Activated T-cell treated with anti-CD3 and anti-CD28 coated beads for 24 hours (primary cell): ENCODE data around the gene OSGEP.
"Not testable (repeated sequence)": the region's sequence is repeated elsewhere in the genome, so short reads cannot be mapped to it uniquely, and the experiment has no call there.

ENCODE experiments used
- DNase-seq: peaks from one replicate; pipeline ENCODE4 v3.0.0-alpha.2; 2020; ENCODE audit warnings: low read depth

OSGEP gene

DNA sequence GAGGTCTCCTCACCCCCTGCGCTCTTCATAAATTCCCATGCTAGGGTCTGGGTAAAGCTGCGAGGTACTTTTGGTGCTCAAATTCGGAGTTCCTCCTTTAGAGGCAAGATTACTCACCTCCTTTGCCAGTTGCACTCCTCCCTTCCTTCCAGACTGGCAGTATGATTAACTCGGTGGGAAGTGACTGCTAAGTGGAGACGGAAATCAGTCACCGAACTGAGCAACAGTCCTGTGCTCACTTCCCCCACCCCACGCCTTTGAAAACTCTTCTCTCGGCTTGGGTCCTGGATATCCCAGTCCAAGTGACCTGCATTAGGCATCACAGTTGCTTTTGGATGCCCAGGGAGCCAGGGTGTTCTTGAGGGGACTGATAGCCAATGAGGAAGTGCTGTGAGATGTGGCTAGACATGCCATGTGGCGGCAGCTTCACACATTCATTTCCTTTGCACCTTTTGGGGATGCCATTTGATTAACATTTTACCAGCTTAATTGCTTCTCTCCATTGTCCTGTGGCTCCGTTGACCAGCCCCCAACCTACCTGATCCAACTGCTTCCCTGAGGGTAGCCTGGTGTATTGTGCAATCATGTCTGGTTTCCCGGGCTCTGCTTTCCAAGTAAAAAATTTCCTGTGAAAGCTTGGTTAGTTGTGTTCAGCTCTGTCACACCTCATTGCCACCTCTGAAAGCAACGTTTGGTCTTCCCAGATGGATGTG, 15.4 kb upstream of the OSGEP start:
- DNase-seq, result peak; percentile 60

DNA sequence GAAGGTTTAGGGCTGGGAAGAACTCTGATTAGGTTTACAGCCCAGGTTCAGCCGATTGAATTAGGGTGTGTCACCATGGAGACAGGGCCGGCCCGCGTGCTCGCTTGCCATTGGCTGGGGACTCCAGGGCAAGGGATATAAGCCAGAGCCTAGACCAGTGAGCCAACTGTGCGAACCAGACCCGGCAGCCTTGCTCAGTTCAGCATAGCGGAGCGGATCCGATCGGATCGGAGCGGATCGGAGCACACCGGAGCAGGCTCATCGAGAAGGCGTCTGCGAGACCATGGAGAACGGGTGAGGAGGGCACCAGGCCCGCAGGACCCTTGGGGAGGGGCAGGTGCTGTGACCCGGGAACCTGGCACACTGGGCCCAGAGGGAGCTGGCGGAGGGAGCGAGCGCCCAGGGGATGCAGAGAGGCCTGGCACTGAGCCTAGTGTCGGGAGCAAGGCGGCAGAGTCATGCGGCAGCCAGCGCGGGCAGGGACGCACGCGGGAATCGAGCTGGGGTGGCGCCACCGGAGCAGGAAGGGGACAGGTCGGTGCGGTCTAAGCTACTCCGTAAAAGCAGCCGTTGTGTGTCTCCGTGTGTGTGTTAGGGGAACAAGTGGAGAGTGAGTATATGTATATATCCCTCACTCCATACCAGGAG, 14.8 kb upstream of the OSGEP start, which contains the start of gene PNP:
TSS of gene PNP (plus strand) at position 165 of the 648 bp plus-strand sequence. CDS start at position 284, 119 bp downstream.
- peak; percentile 84 for DNase-seq

DNA sequence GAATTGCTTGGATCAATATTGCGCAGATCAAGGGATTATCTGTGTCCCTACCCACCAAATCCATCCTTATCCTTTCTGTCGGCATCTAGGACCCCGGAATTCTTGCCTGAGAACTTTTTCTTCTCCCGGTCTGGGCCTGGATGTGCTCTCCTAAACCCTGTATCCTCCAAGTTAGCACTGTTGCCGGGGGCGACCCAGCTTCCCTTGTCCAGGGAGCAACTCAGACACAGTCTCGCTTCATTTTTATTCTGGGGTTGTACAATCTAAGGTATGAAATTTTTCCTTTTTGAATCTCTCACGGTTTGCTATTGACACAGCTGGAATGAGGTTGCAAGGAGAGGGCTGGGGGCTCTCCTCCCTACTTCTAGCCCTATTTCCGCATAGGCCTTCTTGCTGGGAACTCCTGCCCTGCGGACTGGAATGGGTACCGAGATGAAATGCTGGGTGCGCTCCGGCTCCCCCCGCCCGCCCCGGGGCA, 14.2 kb upstream of the OSGEP start:
- DNase-seq, result no peak

DNA sequence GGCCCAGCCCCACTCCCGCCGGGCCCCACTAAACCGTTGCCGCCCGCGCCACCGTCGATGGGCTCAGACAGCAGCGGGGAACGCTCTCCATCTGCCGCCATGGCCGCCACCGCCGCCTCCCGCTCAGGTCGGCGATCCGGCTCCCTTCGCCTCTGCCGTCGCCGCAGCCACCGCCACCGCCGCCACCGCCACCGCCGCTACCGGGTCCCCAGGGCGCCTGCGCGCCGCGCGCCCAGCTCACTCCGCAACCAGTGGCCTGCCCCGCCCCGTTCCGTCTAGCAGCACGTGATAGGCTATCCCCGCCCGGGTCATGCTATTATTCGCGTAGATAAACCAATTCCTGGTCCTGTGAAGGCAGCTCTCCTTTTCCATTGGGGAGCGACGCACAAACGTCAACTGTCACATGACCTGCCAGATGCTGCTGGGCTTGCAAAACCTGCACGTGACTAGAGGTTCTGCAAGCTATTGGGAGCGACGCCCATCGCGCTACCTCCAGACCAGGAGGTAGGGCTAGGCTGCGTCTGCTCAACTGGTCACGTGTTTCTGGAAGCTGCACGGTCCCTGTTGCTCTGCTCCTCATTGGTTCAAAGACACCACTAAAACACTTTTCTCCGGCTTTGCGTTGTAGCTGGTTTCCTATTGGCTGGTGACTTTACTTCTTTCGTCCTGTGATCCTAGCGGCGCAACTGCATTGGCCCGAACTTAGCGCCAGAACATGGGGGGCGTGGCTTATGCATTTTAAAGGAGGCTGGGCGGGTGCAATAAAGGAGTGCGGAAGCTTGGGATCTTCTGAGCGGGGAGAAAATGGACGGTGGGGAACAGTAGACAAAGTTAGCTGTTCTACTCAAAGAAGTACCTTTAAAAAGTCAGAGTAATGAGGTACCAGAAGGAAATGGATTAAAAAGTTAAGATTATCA, 6.9 kb upstream of the OSGEP start, which contains the start of gene PIP4P1:
TSS of gene PIP4P1 (minus strand) at position 210 of the 917 bp plus-strand sequence. CDS start at position 101, 109 bp downstream.
- DNase-seq, result peak; percentile 98

DNA sequence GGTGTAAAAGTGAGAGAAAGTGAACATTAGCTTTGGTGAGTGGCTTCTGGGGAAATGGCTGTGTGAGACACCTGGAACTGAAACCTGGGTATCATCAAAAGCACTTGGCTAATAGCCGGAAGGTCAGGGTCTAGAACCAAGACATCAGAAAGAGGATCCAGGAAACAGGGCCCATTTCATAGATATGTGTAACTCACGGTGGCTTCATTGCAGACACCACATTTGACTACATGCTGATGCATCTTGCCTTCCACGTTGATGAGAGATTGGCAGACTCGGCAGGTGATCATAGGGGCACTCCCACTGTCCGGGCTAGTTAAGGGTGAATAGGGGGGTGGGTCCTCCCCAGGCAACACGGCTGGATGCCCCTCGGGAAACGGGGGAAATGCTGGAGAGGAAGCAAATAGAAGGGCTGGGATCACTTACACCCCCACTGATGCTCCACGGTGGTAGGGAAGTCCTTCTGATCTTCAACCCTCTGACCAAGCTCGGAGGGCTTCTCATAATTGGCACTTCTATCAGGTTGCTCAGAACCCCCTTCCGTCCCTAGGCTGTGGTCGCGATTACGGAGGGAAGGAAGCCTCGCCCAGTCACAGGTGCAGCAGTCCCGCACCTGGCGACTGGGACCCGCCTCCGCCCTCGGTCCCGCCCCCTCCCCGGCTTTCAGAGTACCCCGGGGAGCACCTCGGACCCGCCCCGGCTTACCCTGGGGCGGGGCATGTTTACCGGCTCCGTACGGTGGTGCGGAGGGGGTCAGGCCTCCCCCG, 6.0 kb upstream of the OSGEP start:
- no peak for DNase-seq

DNA sequence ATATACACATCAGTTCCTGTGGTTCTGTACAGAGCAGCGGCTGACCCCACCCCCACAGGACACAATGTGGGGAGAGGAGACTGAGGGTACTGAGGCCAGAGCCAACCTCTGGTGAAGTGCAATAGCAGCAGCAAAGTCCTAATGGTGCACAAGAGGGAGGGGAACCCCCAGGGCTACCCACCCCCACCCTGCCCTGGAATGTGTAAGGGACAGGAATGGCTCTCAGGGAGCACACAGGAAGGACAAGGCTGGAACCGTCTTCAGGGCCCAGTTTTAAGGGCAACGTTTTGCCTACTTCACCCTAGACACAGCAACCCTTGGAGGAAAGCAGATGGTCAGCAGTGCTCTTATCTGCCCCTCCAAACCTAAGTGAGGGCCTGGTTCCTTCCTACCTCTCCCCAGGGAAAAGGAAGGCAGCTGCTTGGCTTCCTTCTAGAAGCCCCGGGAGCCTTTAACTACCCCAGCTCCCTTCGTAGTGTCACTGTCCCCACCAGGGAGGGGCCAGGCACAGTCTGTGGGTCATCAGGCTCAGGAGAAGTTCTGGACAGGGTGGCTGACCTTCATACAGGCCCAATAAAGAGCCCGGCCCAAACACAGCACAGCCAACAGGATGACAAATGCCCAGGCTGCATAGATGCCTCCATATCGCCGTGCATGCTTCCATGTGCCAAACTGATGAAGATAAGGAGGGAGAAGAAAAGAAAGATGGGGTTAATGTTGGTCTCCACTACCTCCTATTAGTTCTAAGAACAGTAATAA, 3.6 kb upstream of the OSGEP start:
- DNase-seq, result no peak

DNA sequence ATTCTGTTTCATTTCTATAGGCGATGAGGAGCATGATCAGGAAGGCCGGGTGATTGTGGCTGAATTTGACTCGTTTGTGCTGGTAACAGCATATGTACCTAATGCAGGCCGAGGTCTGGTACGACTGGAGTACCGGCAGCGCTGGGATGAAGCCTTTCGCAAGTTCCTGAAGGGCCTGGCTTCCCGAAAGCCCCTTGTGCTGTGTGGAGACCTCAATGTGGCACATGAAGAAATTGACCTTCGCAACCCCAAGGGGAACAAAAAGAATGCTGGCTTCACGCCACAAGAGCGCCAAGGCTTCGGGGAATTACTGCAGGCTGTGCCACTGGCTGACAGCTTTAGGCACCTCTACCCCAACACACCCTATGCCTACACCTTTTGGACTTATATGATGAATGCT, 2.4 kb upstream of the OSGEP start:
- no peak for DNase-seq

DNA sequence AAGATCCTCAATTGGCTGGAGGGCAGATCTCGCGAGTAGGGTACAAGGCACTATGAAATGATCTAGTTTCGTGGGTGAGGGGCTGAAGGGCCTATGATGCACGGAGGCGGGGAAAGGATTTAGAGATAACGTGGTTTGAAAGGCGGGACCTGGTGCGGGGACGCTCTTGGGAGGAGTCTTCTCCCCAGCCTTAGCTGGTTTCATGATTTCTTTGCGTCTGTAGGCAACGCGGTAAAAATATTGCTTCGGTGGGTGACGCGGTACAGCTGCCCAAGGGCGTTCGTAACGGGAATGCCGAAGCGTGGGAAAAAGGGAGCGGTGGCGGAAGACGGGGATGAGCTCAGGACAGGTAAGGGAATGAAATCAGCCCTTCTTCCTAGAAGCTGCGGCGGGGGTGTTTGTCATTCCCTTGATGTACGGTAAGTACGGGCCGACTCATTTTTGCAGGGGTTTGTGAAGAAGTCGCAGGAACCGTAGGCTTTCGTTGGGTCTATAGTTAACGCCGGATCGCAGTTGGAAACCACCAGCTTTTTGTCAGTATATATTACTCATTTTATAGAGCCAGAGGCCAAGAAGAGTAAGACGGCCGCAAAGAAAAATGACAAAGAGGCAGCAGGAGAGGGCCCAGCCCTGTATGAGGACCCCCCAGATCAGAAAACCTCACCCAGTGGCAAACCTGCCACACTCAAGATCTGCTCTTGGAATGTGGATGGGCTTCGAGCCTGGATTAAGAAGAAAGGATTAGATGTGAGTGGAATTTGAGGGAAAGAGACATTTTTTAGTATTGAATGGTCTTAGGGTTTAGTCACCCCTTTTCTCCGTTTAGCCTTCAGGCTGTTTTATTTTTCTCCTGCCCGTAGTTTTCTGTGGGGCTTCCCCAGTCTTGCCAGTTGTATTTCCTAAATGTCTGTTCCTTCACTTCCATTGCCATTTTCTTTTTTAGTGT, 1.0 kb upstream of the OSGEP start:
- no peak for DNase-seq

DNA sequence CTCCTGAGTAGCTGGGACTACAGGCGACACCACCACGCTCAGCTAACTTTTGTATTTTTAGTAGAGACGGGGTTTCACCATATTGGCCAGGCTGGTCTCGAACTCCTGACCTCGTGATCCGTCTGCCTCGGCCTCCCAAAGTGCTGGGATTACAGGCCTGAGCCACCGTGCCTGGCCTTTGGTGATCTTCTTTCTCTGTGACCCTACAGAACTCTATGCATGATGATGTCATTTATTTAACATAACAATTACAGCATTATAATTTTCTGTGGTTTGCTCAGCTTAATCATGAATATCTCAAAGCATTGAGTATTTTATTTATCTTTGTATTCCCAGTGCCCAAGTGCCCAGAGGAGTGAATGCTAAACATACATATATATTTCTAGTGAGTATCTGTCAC, 1.8 kb downstream of the OSGEP start:
- not testable (repeated sequence) for DNase-seq

DNA sequence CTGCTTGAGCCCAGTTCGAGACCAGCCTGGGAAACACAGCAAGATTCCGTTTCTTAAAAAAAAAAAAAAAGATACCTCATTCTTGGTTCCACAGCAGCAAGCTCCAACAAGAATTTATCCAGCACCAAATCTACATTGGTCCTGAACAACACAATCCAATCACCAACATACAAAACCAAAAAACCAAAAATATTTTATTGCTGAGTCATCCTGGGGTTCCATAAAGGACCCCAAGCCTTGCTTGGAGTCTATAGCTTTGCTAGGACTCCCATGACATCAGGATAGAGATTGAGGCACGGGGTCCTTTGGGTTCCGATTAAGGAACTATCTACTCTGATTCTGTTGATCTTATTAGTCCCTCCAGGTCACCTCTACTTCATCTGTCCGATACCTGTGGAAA, 7.7 kb downstream of the OSGEP start:
- DNase-seq, result no peak

DNA sequence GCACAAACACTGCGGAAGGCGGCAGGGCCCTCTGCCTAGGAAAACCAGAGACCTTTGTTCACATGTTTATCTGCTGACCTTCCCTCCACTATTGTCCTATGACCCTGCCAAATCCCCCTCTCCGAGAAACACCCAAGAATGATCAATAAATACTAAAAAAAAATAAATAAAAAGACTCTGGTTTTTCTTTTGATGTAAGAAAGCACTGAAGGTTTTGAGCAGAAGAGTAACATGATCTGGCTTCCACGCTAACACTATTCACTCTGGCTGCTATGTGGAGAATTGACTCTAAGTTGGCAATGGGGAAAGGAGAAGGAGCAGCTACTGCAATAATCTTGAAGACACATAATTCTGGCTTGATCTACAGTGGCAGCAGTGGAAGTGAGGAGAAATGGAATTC, 11.0 kb downstream of the OSGEP start:
- DNase-seq, result not testable (repeated sequence)

DNA sequence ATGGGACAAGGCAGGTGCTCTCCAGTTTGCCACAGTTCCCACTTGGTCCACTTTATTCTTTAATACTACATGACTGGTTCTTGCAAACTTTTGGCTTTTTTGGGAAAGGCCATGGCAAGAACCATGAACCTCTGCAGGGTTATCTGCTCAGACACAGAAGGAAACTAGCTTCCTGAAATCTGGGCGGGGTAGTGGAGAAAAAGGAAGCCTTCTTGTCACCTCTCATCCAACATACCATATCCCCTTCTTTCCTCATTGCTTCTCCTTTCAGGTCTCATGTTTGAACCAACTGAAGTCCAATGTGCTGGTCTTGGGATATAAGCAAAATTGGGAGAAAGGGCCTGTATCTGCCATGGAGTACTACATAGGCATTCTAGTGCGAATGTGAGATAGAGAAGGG, 13.2 kb downstream of the OSGEP start:
- no peak for DNase-seq

DNA sequence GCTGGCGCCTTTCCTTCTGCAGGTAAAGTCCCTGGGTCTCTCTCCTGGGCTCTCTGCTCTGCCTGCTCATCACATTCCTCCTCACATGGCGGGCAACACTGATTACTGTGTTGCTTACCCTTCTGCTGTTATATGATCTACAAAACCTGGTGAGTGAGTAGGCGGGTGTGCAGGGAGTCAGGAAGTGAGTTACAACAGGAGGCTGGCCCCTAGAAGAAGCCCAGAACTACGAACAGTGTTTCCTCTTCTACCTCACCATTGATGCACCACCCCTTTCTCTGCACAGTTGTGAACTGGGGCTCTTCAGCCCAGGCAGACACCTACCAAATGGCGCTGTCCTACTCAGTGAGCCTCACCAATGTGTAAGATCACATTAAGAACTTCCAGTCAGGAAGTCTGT, 13.7 kb downstream of the OSGEP start:
- no peak for DNase-seq

DNA sequence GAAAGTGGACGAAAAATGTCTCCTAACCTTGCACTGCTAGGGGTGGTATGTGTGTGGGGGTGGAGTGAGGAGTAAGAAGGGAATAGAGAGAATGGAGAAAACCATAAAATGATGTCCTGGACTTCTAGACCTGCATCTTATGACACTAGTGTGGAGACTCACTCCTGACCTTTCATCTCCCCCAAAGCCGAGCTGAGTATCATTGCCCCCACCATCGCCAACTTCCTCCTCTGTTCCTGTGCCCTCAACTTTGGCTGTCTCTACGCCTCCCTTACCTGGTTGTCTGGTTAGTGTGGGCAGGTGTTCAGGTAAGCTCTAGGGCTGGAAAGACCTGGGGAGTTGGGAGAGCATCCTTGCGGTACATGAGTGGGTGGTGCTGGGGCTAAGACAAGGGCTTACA, 14.1 kb downstream of the OSGEP start:
- DNase-seq, result no peak

DNA sequence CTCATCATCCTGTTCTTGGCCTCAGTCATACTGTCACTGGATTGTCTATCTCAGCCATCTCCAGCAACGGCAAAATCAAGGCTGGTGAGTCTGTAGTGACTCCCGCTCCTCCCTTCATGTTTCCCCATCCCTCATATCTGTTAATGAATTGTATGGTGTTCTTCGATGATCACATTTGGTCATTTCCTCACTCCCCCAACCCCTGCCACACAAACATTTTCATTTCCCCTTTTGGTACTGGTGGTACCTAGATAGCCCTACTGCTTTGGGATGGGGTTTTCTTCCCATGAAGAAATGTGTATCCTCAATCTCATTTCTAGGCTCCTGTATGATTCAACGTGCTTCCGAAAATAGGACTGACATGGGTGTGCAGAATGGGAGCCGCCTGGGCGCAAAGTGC, 15.9 kb downstream of the OSGEP start:
- DNase-seq, result no peak

DNA sequence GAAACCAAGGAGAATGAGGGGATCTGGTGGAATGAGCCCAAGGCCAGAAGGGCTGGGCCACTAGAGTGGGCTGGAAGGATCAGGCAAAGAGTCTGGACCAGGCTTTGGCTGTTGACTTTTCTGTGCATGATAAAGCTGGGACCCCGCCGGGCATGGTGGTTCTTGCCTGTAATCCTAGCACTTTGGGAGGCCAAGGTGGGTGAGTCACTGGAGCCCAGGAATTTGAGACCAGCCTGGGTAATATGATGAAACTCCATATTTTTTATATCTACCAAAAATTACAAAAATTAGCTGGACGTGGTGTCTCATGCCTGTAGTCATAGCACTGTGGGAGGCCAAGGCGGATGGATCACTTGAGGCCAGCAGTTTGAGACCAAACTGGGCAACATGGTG, 18.3 kb downstream of the OSGEP start:
- no peak for DNase-seq

DNA sequence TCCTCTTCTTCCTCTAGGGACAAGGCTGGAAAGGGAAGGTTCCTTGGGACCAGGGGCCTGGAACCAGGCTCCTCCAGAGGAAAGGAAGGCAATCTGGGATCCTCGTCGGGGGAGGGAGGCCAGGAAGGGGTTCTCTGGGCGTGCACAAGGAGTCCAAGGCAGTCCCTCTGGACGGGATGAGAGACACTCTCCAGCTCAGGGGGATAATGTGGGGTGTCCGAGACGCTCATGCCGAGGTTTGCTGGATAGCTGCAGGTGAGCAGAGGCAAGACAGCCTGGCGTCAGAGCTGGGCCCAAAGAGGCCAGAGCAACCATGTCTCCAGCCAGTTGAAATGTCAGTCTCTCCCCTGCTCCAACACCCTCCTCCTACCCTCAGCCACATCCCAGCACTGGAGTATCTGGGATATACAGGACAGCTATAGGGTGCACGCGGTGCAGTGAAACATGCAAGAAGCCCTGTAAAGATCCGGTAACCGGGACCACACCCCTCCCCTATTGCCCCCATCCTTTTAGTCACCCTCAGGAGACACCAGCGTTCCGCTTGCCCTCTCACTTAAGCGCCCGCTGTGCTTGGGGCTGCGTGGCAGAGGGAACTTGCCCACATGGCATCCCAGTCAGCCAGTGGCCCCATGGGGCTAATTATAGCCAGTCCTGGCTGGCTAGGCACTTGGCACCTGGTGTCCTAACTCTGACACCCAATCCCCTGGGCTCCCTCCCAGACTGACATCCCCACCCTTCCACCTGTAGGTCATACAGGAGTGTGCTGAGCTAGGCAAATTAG, 18.8 kb downstream of the OSGEP start, which contains the start of gene KLHL33:
TSS of gene KLHL33 (minus strand) at position 585 of the 781 bp plus-strand sequence. CDS start at position 230, 355 bp downstream.
- no peak for DNase-seq

DNA sequence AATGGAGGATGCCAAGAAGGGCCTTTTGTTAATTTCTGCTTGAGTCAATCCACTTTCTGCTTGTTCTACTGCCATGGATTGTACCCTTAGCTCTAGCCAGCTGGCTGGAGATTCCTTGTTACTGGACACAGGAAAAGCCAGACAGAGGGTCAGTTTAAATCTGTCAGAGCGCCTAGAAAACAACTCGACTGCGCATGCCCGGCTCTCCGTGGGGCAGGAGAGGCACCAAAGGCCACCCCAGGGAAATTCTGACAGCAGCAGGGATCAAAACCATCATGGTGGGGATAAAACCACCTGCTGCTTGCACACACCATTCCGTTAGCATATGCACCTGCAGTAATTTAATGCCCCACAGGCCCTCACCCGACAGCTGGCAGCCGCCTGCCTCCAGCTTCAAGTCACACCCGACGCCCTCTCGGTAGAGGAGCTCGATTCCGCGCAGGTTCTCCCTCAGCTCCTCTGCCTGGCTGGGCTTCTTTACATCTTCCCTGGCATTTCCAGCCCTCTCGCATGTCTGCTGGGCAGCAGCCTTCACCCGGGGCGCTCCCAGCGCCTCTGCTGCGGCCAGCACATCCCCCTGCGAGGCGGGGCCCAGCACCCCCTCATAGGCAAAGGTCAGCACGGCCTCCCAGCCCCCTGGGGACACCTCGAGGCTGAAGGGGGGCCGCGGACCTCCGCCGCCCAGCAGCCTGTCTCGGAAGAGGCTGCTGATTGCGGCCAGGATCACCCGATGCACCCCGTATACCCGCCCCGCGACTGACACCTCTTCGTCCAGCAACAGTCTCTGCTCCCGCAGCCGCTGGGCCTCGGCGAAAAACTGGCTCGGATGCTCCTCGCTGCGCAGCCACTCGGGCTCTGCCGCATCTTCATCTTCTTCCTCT, 19.7 kb downstream of the OSGEP start:
- DNase-seq, result no peak
